SK-N-SH (cell line): ENCODE measurements around the gene UBE2K. TPM values are rescaled to one million over a fixed set of nuclear protein-coding genes. Genes with fewer than 3 reads are reported as not detected.

Experiments
- CTCF ChIA-PET: fragments of 300-600, 350-600 bp; formaldehyde crosslinking; extraction: SDS; loops from one replicate; lab custom pipeline; 2021; lab: Yijun Ruan, JAX
- POLR2A ChIA-PET: fragments of 350-600 bp; sonication (Branson Sonifier 250); formaldehyde crosslinking; extraction: SDS; loops from one replicate; lab custom pipeline; 2020; ENCODE audit warnings: antibody characterized with exemption, inconsistent platforms; lab: Yijun Ruan, JAX
- DNase-seq: peaks from one replicate; pipeline ENCODE4 v3.0.0; 2012
- H2AFZ ChIP-seq: fragments of 200-600 bp; sonication (generic); 2 replicates; pipeline ENCODE4 v1.8.1; 2016; ENCODE audit warnings: antibody characterized with exemption, mild to moderate bottlenecking, low read depth
- H3F3A ChIP-seq: fragments of 200-600 bp; sonication (generic); replicated peaks from 2 replicates; pipeline ENCODE3; 2016; ENCODE audit warnings: antibody characterized with exemption, mild to moderate bottlenecking; ENCODE audit not compliant: insufficient read depth
- H3K27ac ChIP-seq, 2 experiments: fragments of 200-500 bp in 1 of 2; fragments of 200-600 bp in 1 of 2; sonication (Bioruptor generic) in 1 of 2; sonication (generic), shearing (Covaris generic) in 1 of 2; 2 replicates each; pipeline versions ENCODE4 v1.5.1 to v1.6.1; 2014 to 2016; ENCODE audit warnings: low read depth in 2 of 2, inconsistent platforms in 1 of 2, low read length in 1 of 2, mild to moderate bottlenecking in 1 of 2, mixed read lengths in 1 of 2
- H3K27me3 ChIP-seq: fragments of 200-600 bp; sonication (generic), shearing (Covaris generic); 2 replicates; pipeline ENCODE4 v1.6.1; 2016; ENCODE audit warnings: mixed run types; ENCODE audit not compliant: insufficient read depth
- H3K36me3 ChIP-seq, 2 experiments: fragments of 200-500 bp in 1 of 2; fragments of 200-600 bp in 1 of 2; sonication (Bioruptor generic) in 1 of 2; sonication (generic) in 1 of 2; replicated peaks in 1 of 2; 2 replicates each; pipeline versions ENCODE3 to v1.5.1; 2014 to 2016; ENCODE audit warnings: low read length in 1 of 2, mild to moderate bottlenecking in 1 of 2; ENCODE audit not compliant: insufficient read depth in 2 of 2, control insufficient read depth in 1 of 2
- H3K4me1 ChIP-seq, 2 experiments: fragments of 200-500 bp in 1 of 2; fragments of 200-600 bp in 1 of 2; sonication (Bioruptor generic) in 1 of 2; sonication (generic), shearing (Covaris generic) in 1 of 2; 2 replicates each; pipeline versions ENCODE4 v1.5.1 to v1.6.1; 2014 to 2016; ENCODE audit warnings: low read depth in 1 of 2, low read length in 1 of 2, mixed run types in 1 of 2; ENCODE audit not compliant: insufficient read depth in 2 of 2, control insufficient read depth in 1 of 2
- H3K4me2 ChIP-seq: fragments of 200-600 bp; sonication (generic), shearing (Covaris generic); 2 replicates; pipeline ENCODE4 v1.6.1; 2017; ENCODE audit warnings: mixed run types
- H3K4me3 ChIP-seq, 2 experiments: fragments of 200-500 bp in 1 of 2; fragments of 200-600 bp in 1 of 2; sonication (Bioruptor generic) in 1 of 2; sonication (generic), shearing (Covaris generic) in 1 of 2; 2 replicates each; pipeline versions ENCODE4 v1.5.1 to v1.8.1; 2014 to 2016; ENCODE audit warnings: low read depth in 2 of 2, inconsistent platforms in 1 of 2, low read length in 1 of 2, mild to moderate bottlenecking in 1 of 2, mixed read lengths in 1 of 2, moderate library complexity in 1 of 2
- H3K79me2 ChIP-seq: fragments of 200-600 bp; sonication (generic); 2 replicates; pipeline ENCODE4 v1.8.1; 2017; ENCODE audit warnings: mild to moderate bottlenecking; ENCODE audit not compliant: insufficient read depth
- H3K9ac ChIP-seq: fragments of 200-600 bp; sonication (generic); 2 replicates; pipeline ENCODE4 v1.6.1; 2017; ENCODE audit warnings: mixed run types
- H3K9me2 ChIP-seq: fragments of 200-600 bp; sonication (generic); 2 replicates; pipeline ENCODE4 v1.6.1; 2017; ENCODE audit warnings: mixed run types
- H3K9me3 ChIP-seq: fragments of 200-600 bp; sonication (generic); 2 replicates; pipeline ENCODE4 v1.6.1; 2017; ENCODE audit warnings: mixed run types, mild to moderate bottlenecking, moderate library complexity
- H4K20me1 ChIP-seq: fragments of 200-600 bp; sonication (generic); 2 replicates; pipeline ENCODE4 v1.6.1; 2017; ENCODE audit warnings: mild to moderate bottlenecking, mixed run types; ENCODE audit not compliant: insufficient read depth
- CHD2 ChIP-seq: fragments of 150-350 bp; IDR thresholded peaks from 2 replicates; pipeline ENCODE4 v1.6.1; 2018; ENCODE audit warnings: low read length; ENCODE audit not compliant: partially characterized antibody
- ELF1 ChIP-seq: IDR thresholded peaks from 2 replicates; pipeline ENCODE4 v1.4.0; 2012
- EP300 ChIP-seq, 2 experiments: IDR thresholded peaks; 2 replicates each; pipeline versions ENCODE4 v1.4.0 to v1.6.1; 2012; ENCODE audit warnings: borderline replicate concordance in 1 of 2, low read depth in 1 of 2, low read length in 1 of 2
- FOSL2 ChIP-seq: IDR thresholded peaks from 2 replicates; pipeline ENCODE4 v1.4.0; 2012; ENCODE audit warnings: low read depth, mild to moderate bottlenecking, moderate library complexity, borderline replicate concordance
- FOXM1 ChIP-seq: IDR thresholded peaks from 2 replicates; pipeline ENCODE4 v1.4.0; 2012; ENCODE audit warnings: low read depth, mild to moderate bottlenecking
- GATA2 ChIP-seq: sonication (generic); formaldehyde crosslinking; IDR thresholded peaks from 2 replicates; pipeline ENCODE4 v1.5.0; 2020; ENCODE audit warnings: mild to moderate bottlenecking, missing genetic modification reagents
- JUND ChIP-seq: IDR thresholded peaks from 2 replicates; pipeline ENCODE4 v1.4.0; 2012
- MEF2A ChIP-seq: IDR thresholded peaks from 2 replicates; pipeline ENCODE4 v1.4.0; 2012; ENCODE audit warnings: low read depth, borderline replicate concordance
- MXI1 ChIP-seq: IDR thresholded peaks from 2 replicates; pipeline ENCODE4 v1.6.1; 2012; ENCODE audit warnings: mild to moderate bottlenecking, low read depth, low read length, improper control_type of control experiment
- NFIC ChIP-seq: IDR thresholded peaks from 2 replicates; pipeline ENCODE4 v1.4.0; 2012; ENCODE audit warnings: borderline replicate concordance
- NRF1 ChIP-seq: IDR thresholded peaks from 2 replicates; pipeline ENCODE4 v1.6.1; 2012; ENCODE audit warnings: low read depth, mild to moderate bottlenecking, low read length
- POLR2AphosphoS5 ChIP-seq: IDR thresholded peaks from 2 replicates; pipeline ENCODE4 v1.6.1; 2012; ENCODE audit warnings: low read depth, low read length
- RAD21 ChIP-seq: IDR thresholded peaks from 2 replicates; pipeline ENCODE4 v1.6.1; 2012; ENCODE audit warnings: mild to moderate bottlenecking, low read length
- RCOR1 ChIP-seq: fragments of 150-350 bp; IDR thresholded peaks from 2 replicates; pipeline ENCODE4 v1.6.1; 2017; ENCODE audit warnings: antibody characterized with exemption, low read length
- RFX5 ChIP-seq: IDR thresholded peaks from 2 replicates; pipeline ENCODE4 v1.6.1; 2012; ENCODE audit warnings: mild to moderate bottlenecking, improper control_type of control experiment, low read length
- RXRA ChIP-seq: IDR thresholded peaks from 2 replicates; pipeline ENCODE4 v1.4.0; 2012; ENCODE audit warnings: low read depth, mild to moderate bottlenecking, borderline replicate concordance
- SIN3A ChIP-seq: IDR thresholded peaks from 2 replicates; pipeline ENCODE4 v1.6.1; 2012; ENCODE audit warnings: low read depth, mild to moderate bottlenecking, low read length, moderate library complexity, borderline replicate concordance
- SMC3 ChIP-seq: IDR thresholded peaks from 2 replicates; pipeline ENCODE4 v1.6.1; 2012; ENCODE audit warnings: low read depth, low read length, improper control_type of control experiment
- TCF12 ChIP-seq: IDR thresholded peaks from 2 replicates; pipeline ENCODE4 v1.4.0; 2012
- TEAD4 ChIP-seq: IDR thresholded peaks from 2 replicates; pipeline ENCODE4 v1.4.0; 2012; ENCODE audit warnings: mild to moderate bottlenecking, borderline replicate concordance; ENCODE audit not compliant: insufficient read depth
- YY1 ChIP-seq: IDR thresholded peaks from 2 replicates; pipeline ENCODE4 v1.4.0; 2012; ENCODE audit warnings: low read depth, mild to moderate bottlenecking
- whole genome bisulfite sequencing: methylation state at CpG from one replicate; pipeline ENCODE4 v1.1.6; 2017; ENCODE audit warnings: low lambda C conversion rate; 5-methylcytosine and 5-hydroxymethylcytosine counted together
- polyA plus RNA-seq, 3 experiments: library from polyadenylated mRNA; depleted of rRNA; stranded (reverse); fragments of >200 nt; gene quantifications; 2 replicates each; pipeline ENCODE4 v1.2.3, GENCODE V29; 2012
- TF ChIP-seq, protein P1 (sequence below): IDR thresholded peaks from 2 replicates; pipeline ENCODE4 v1.4.0; 2012; ENCODE audit warnings: low read depth
- TF ChIP-seq, protein P2 (sequence below): fragments of 150-350 bp; IDR thresholded peaks from 2 replicates; pipeline ENCODE4 v1.6.1; 2017; ENCODE audit warnings: antibody characterized with exemption, low read length, low read depth, borderline replicate concordance
- TF ChIP-seq, protein P3 (sequence below): fragments of 200-600 bp; sonication (generic); IDR thresholded peaks from 2 replicates; pipeline ENCODE4 v1.6.1; 2017; ENCODE audit warnings: antibody characterized with exemption, mild to moderate bottlenecking, moderate library complexity
- TF ChIP-seq, protein P4 (sequence below): IDR thresholded peaks from 2 replicates; pipeline ENCODE4 v1.4.0; 2012; ENCODE audit warnings: low read depth, borderline replicate concordance

Gene UBE2K
- polyA plus RNA-seq, 1 of the 3 experiments (the other 2 are of a cell fraction) = 102 TPM

DNA sequence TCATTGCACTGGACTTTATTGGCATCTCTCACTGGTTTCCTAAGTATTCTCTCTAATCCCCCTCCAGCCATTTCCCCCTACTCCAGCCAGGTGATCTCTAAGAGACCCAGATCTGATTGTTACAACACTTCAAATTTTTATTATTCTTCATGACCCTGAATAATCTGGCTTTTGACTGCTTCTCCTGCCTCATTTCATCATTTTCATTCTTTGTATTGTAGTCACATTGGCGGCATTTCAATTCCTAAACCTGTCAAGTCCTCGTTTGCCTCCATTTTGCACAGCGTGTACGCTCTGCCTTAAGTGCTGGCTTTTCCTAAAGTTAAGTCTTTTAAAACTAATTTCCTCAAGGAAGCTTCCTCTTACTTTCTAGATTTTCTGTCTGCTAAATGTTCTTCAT is 31.6 kb downstream of the UBE2K start:
- 91% methylated on average over 4 of the region's 4 CpGs for WGBS
- no peak overlapping the region for H3K4me2 ChIP-seq
- ChIA-PET POLR2A (no interaction called here), CTCF (no interaction called here)
- no peak overlapping the region for H3K4me3 ChIP-seq
- H3K9ac ChIP-seq = no peak overlapping the region
- no peaks in the 10 kb centered on the region for H3K9me2 ChIP-seq
- H2AFZ ChIP-seq = no peak overlapping the region
- peaks cover 0 to 8% of the 10 kb centered on the region in 2 experiments for H3K36me3 ChIP-seq
- peaks cover 50% of the 10 kb centered on the region for H3F3A ChIP-seq
- peak overlapping the region in 1 of 2 experiments; percentile 27; a peak in 1 of 4 replicates for H3K27ac ChIP-seq
- DNase-seq = no peak
- peaks cover 0 to 13% of the 10 kb centered on the region in 2 experiments; a peak in 1 of 4 replicates for H3K4me1 ChIP-seq
- no peaks in the 10 kb centered on the region for H3K27me3 ChIP-seq
- peaks cover 97% of the 10 kb centered on the region for H3K79me2 ChIP-seq
- TF ChIP-seq RXRA (no peak), RFX5 (no peak), EP300 (IDR thresholded peaks at IDR 0.05; ENCODE audit: borderline replicate concordance in 1 of 2, low read depth in 1 of 2, low read length in 1 of 2) (no peak), RAD21 (no peak), SMC3 (no peak), FOSL2 (no peak), RCOR1 (no peak), SIN3A (no peak), JUND (no peak), NFIC (no peak), POLR2AphosphoS5 (no peak), CHD2 (no peak), GATA2 (CRISPR knock-in tag) (no peak)
- TF ChIP-seq, protein P1, sequence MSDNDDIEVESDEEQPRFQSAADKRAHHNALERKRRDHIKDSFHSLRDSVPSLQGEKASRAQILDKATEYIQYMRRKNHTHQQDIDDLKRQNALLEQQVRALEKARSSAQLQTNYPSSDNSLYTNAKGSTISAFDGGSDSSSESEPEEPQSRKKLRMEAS = no peak
- H3K9me3 ChIP-seq = no peaks in the 10 kb centered on the region
- H4K20me1 ChIP-seq = peaks cover 90% of the 10 kb centered on the region

DNA sequence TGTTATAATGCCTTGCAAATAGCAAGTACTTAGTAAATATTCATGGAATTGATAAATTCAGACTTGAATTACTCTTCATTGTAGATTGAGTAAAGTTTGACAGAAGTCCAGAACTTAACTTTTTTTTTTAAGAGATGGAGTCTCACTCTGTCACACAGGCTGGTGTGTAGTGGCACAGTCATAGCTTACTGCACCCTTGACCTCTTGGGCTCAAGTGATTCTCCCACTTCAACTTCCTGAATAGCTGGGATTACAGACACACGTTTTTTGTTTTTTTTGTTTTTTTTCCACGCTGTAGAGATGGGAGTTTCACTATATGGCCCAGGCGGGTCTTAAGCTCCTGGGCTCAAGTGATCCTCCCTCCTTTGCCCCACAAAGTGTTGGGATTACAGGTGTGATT is 32.1 kb downstream of the UBE2K start:
- CTCF ChIA-PET = no interaction called here

More for the DNA sequence above, 32.1 kb downstream of the UBE2K start:
- DNase-seq = no peak
- peaks cover 50% of the 10 kb centered on the region for H3F3A ChIP-seq
- H3K9me2 ChIP-seq = no peaks in the 10 kb centered on the region
- peaks cover 0 to 13% of the 10 kb centered on the region in 2 experiments; a peak in 1 of 4 replicates for H3K4me1 ChIP-seq
- H3K9me3 ChIP-seq = no peaks in the 10 kb centered on the region
- POLR2A ChIA-PET = no interaction called here
- H2AFZ ChIP-seq = no peak overlapping the region
- H3K27me3 ChIP-seq = no peaks in the 10 kb centered on the region
- 72% methylated on average over 3 of the region's 3 CpGs for WGBS
- H3K4me2 ChIP-seq = no peak overlapping the region
- H3K27ac ChIP-seq = no peak overlapping the region; a peak in 1 of 4 replicates
- H3K36me3 ChIP-seq = peaks cover 0 to 8% of the 10 kb centered on the region in 2 experiments
- no peak overlapping the region for H3K4me3 ChIP-seq
- no peak overlapping the region for H3K9ac ChIP-seq
- peaks cover 97% of the 10 kb centered on the region for H3K79me2 ChIP-seq
- H4K20me1 ChIP-seq = peaks cover 88% of the 10 kb centered on the region
- no peak for TF ChIP-seq ELF1
- no peak for TF ChIP-seq SIN3A
- TF ChIP-seq TEAD4 = no peak
- no peak for TF ChIP-seq FOXM1
- TF ChIP-seq, protein P2, sequence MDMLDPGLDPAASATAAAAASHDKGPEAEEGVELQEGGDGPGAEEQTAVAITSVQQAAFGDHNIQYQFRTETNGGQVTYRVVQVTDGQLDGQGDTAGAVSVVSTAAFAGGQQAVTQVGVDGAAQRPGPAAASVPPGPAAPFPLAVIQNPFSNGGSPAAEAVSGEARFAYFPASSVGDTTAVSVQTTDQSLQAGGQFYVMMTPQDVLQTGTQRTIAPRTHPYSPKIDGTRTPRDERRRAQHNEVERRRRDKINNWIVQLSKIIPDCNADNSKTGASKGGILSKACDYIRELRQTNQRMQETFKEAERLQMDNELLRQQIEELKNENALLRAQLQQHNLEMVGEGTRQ = no peak
- TF ChIP-seq MXI1 = no peak
- TF ChIP-seq GATA2 (CRISPR knock-in tag) = no peak
- TF ChIP-seq JUND = no peak
- no peak for TF ChIP-seq RFX5
- TF ChIP-seq RAD21 = no peak
- TF ChIP-seq MEF2A = no peak
- no peak for TF ChIP-seq YY1
- TF ChIP-seq, protein P3, sequence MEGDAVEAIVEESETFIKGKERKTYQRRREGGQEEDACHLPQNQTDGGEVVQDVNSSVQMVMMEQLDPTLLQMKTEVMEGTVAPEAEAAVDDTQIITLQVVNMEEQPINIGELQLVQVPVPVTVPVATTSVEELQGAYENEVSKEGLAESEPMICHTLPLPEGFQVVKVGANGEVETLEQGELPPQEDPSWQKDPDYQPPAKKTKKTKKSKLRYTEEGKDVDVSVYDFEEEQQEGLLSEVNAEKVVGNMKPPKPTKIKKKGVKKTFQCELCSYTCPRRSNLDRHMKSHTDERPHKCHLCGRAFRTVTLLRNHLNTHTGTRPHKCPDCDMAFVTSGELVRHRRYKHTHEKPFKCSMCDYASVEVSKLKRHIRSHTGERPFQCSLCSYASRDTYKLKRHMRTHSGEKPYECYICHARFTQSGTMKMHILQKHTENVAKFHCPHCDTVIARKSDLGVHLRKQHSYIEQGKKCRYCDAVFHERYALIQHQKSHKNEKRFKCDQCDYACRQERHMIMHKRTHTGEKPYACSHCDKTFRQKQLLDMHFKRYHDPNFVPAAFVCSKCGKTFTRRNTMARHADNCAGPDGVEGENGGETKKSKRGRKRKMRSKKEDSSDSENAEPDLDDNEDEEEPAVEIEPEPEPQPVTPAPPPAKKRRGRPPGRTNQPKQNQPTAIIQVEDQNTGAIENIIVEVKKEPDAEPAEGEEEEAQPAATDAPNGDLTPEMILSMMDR = no peak
- TF ChIP-seq, protein P4, sequence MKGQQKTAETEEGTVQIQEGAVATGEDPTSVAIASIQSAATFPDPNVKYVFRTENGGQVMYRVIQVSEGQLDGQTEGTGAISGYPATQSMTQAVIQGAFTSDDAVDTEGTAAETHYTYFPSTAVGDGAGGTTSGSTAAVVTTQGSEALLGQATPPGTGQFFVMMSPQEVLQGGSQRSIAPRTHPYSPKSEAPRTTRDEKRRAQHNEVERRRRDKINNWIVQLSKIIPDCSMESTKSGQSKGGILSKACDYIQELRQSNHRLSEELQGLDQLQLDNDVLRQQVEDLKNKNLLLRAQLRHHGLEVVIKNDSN = no peak
- TF ChIP-seq NRF1 = no peak
- TF ChIP-seq TCF12 = no peak
- TF ChIP-seq RCOR1 = no peak
